ENCODE measurements around the gene OR10T2.

OR10T2 gene

GRCh38 chr1:158417586-158417985 lies 18.3 kb upstream of the OR10T2 start:
- ChIA-PET POLR2A (ENCODE audit: low non-redundant PET) (no interaction called here), CTCF (interaction anchor here (0.7 kb wide), 1 partner anchor 23 kb away, joined by 4 read pairs; no protein-coding TSS in a partner anchor)
- no peak overlapping the region for H3K27ac ChIP-seq
- no peak for DNase-seq (ENCODE audit: low spot score)
- TF ChIP-seq CTCF (conservative IDR thresholded peaks at IDR 0.05; ENCODE audit: low read depth), result no peak

GRCh38 chr1:158414651-158415345 lies 15.5 kb upstream of the OR10T2 start:
- no peak overlapping the region for H3K27ac ChIP-seq
- ChIA-PET CTCF (no interaction called here), POLR2A (ENCODE audit: low non-redundant PET) (no interaction called here)
- DNase-seq (ENCODE audit: low spot score), result no peak
- TF ChIP-seq CTCF (conservative IDR thresholded peaks at IDR 0.05; ENCODE audit: low read depth), result no peak

- no peak for DNase-seq (ENCODE audit: low spot score)
- POLR2A ChIA-PET (ENCODE audit: low non-redundant PET), result no interaction called here
- H3K27ac ChIP-seq, result no peak overlapping the region
- no peak for TF ChIP-seq CTCF (conservative IDR thresholded peaks at IDR 0.05; ENCODE audit: low read depth)
- CTCF ChIA-PET, result no interaction called here
Observed at GRCh38 chr1:158407092-158407491, 7.8 kb upstream of the OR10T2 start.

- ChIA-PET CTCF (no interaction called here), POLR2A (ENCODE audit: low non-redundant PET) (no interaction called here)
- no peak for DNase-seq (ENCODE audit: low spot score)
- TF ChIP-seq CTCF (conservative IDR thresholded peaks at IDR 0.05; ENCODE audit: low read depth), result no peak
- H3K27ac ChIP-seq, result no peak overlapping the region
Observed at GRCh38 chr1:158400871-158401270, 1.6 kb upstream of the OR10T2 start.

- POLR2A ChIA-PET (ENCODE audit: low non-redundant PET), result no interaction called here
- TF ChIP-seq CTCF (conservative IDR thresholded peaks at IDR 0.05; ENCODE audit: low read depth), result no peak
- CTCF ChIA-PET, result no interaction called here
- DNase-seq (ENCODE audit: low spot score), result no peak
- H3K27ac ChIP-seq, result no peak overlapping the region
Observed at GRCh38 chr1:158396646-158397045, 2.6 kb downstream of the OR10T2 start.

- no peak for TF ChIP-seq CTCF (conservative IDR thresholded peaks at IDR 0.05; ENCODE audit: low read depth)
Observed at GRCh38 chr1:158393476-158393875, 5.8 kb downstream of the OR10T2 start.

More at GRCh38 chr1:158393476-158393875, 5.8 kb downstream of the OR10T2 start:
- no peak overlapping the region for H3K27ac ChIP-seq
- DNase-seq (ENCODE audit: low spot score), result no peak
- POLR2A ChIA-PET (ENCODE audit: low non-redundant PET), result no interaction called here
- CTCF ChIA-PET, result no interaction called here
